ENCODE measurements around the gene SCFD2. TPM values are rescaled to one million over a fixed set of nuclear protein-coding genes. Genes with fewer than 3 reads are reported as not detected.

SCFD2 gene
- polyA plus RNA-seq, 3 donors = 5.4 to 9.4 (median 6.7) TPM

- H3K4me1 Mint-ChIP-seq = no peaks in the 10 kb centered on the region
- H3K4me2 ChIP-seq (replicated peaks; ENCODE audit: extremely low read depth, low read length, poor library complexity, severe bottlenecking) = no peak overlapping the region
These were observed 244.5 kb downstream of the SCFD2 start for GRCh38 chr4:53121264-53121865.

GRCh38 chr4:53120778-53121177 lies 245.1 kb downstream of the SCFD2 start:
- no peaks in the 10 kb centered on the region for H3K79me2 ChIP-seq (ENCODE audit: insufficient read depth, low read length)
- peak overlapping the region in 1 of 7 donors; percentile 54 for H3K27ac Mint-ChIP-seq

More at GRCh38 chr4:53121264-53121865, 244.5 kb downstream of the SCFD2 start:
- Histone ChIP-seq H3K36me3 (replicated peaks in 1 of 2; ENCODE audit: control insufficient read depth in 1 of 2, insufficient read depth in 2 of 2, low read length in 2 of 2) (no peaks in the 10 kb centered on the region), H3K27me3 (ENCODE audit: control insufficient read depth in 2 of 2, insufficient read depth in 2 of 2, low read length in 2 of 2) (no peaks in the 10 kb centered on the region), H3K4me1 (ENCODE audit: control insufficient read depth in 1 of 2, insufficient read depth in 2 of 2, low read length in 2 of 2) (no peaks in the 10 kb centered on the region), H4K20me1 (ENCODE audit: insufficient read depth, low read length) (no peaks in the 10 kb centered on the region), H3K4me3 (replicated peaks in 1 of 3; ENCODE audit: low read depth in 2 of 3, low read length in 3 of 3) (no peak overlapping the region), H3K79me2 (ENCODE audit: insufficient read depth, low read length) (no peaks in the 10 kb centered on the region), H3K9me3 (replicated peaks in 1 of 2; ENCODE audit: control insufficient read depth in 1 of 2, insufficient read depth in 1 of 2, low read length in 2 of 2) (no peaks in the 10 kb centered on the region), H3K27ac (ENCODE audit: low read depth in 1 of 2, low read length in 2 of 2) (no peak overlapping the region), H2AFZ (ENCODE audit: insufficient read depth, low read depth, low read length, poor library complexity, severe bottlenecking) (no peak overlapping the region), H3K9ac (ENCODE audit: insufficient read depth, low read length, poor library complexity, severe bottlenecking) (no peak overlapping the region)
- Mint-ChIP-seq H3K27ac (peak overlapping the region in 1 of 7 donors; percentile 54), H3K36me3 (peaks cover 0 to 2% of the 10 kb centered on the region in 2 donors), H3K4me3 (no peak overlapping the region), H3K27me3 (ENCODE audit: low read depth in 3 of 3) (no peaks in the 10 kb centered on the region), H3K9me3 (no peaks in the 10 kb centered on the region)
- 76% methylated on average over 5 of the region's 6 CpGs for WGBS (ENCODE audit: insufficient coverage)
- intact Hi-C loops (cut with micrococcal nuclease) = no loop called here
- no peak for TF ChIP-seq CTCF (IDR thresholded peaks at IDR 0.05)
- no peak for DNase-seq

More at GRCh38 chr4:53120778-53121177, 245.1 kb downstream of the SCFD2 start:
- no peak overlapping the region for H3K9ac ChIP-seq (ENCODE audit: insufficient read depth, low read length, poor library complexity, severe bottlenecking)
- no peaks in the 10 kb centered on the region for H4K20me1 ChIP-seq (ENCODE audit: insufficient read depth, low read length)
- no peaks in the 10 kb centered on the region for H3K9me3 ChIP-seq (replicated peaks in 1 of 2; ENCODE audit: control insufficient read depth in 1 of 2, insufficient read depth in 1 of 2, low read length in 2 of 2)
- no peaks in the 10 kb centered on the region for H3K4me1 ChIP-seq (ENCODE audit: control insufficient read depth in 1 of 2, insufficient read depth in 2 of 2, low read length in 2 of 2)
- no peak overlapping the region for H3K4me3 ChIP-seq (replicated peaks in 1 of 3; ENCODE audit: low read depth in 2 of 3, low read length in 3 of 3)
- no CpG with 5 or more reads among the region's 6 CpGs for WGBS (ENCODE audit: insufficient coverage)
- no peaks in the 10 kb centered on the region for H3K9me3 Mint-ChIP-seq
- no peaks in the 10 kb centered on the region for H3K27me3 ChIP-seq (ENCODE audit: control insufficient read depth in 2 of 2, insufficient read depth in 2 of 2, low read length in 2 of 2)
- DNase-seq = no peak
- H3K4me1 Mint-ChIP-seq = no peaks in the 10 kb centered on the region
- no peaks in the 10 kb centered on the region for H3K36me3 ChIP-seq (replicated peaks in 1 of 2; ENCODE audit: control insufficient read depth in 1 of 2, insufficient read depth in 2 of 2, low read length in 2 of 2)
- no peak overlapping the region for H3K4me3 Mint-ChIP-seq
- no peak overlapping the region for H3K4me2 ChIP-seq (replicated peaks; ENCODE audit: extremely low read depth, low read length, poor library complexity, severe bottlenecking)
- no peak overlapping the region for H3K27ac ChIP-seq (ENCODE audit: low read depth in 1 of 2, low read length in 2 of 2)
- intact Hi-C loops (cut with micrococcal nuclease) = no loop called here
- peaks cover 0 to 2% of the 10 kb centered on the region in 2 donors for H3K36me3 Mint-ChIP-seq
- H3K27me3 Mint-ChIP-seq (ENCODE audit: low read depth in 3 of 3) = no peaks in the 10 kb centered on the region
- no peak for TF ChIP-seq CTCF (IDR thresholded peaks at IDR 0.05)
- no peak overlapping the region for H2AFZ ChIP-seq (ENCODE audit: insufficient read depth, low read depth, low read length, poor library complexity, severe bottlenecking)
